K562 (cell line): Measurements from ENCODE around the gene COMTD1. TPM values are rescaled to one million over a fixed set of nuclear protein-coding genes. Genes with fewer than 3 reads are reported as not detected.

Experiments
- ARID3A ChIP-seq: IDR thresholded peaks from 2 replicates; pipeline ENCODE4 v1.6.1; 2012; ENCODE audit warnings: low read depth, low read length, improper control_type of control experiment, borderline replicate concordance
- ATF2 ChIP-seq: sonication (generic); formaldehyde crosslinking; IDR thresholded peaks from 2 replicates; pipeline ENCODE4 v1.8.1; 2022; ENCODE audit warnings: missing genetic modification reagents
- CSDE1 ChIP-seq, 2 experiments: fragments of 450-650 bp; IDR thresholded peaks; 2 replicates each; pipeline ENCODE4 v1.6.1; 2016; ENCODE audit warnings: mild to moderate bottlenecking in 1 of 2
- CXXC5 ChIP-seq: fragments of 250-450 bp; sonication (Bioruptor Pico); IDR thresholded peaks from 2 replicates; pipeline ENCODE4 v1.8.0; 2022; ENCODE audit warnings: inconsistent platforms, mild to moderate bottlenecking, moderate library complexity
- DDX20 ChIP-seq: fragments of 450-650 bp; IDR thresholded peaks from 2 replicates; pipeline ENCODE4 v1.6.1; 2016; ENCODE audit warnings: missing genetic modification characterization, low read depth, mild to moderate bottlenecking, missing compliant biosample characterization, moderate library complexity
- GABPB2 ChIP-seq: fragments of 250-450 bp; sonication (Bioruptor Pico); conservative IDR thresholded peaks from 2 replicates; pipeline ENCODE4 v1.5.1; 2021; ENCODE audit warnings: mild to moderate bottlenecking
- GATA2 ChIP-seq: sonication (generic); formaldehyde crosslinking; IDR thresholded peaks from 2 replicates; pipeline ENCODE4 v1.4.0; 2020; ENCODE audit warnings: mild to moderate bottlenecking, missing genetic modification reagents
- NEUROD1 ChIP-seq: fragments of 150-350 bp; IDR thresholded peaks from 2 replicates; pipeline ENCODE4 v1.6.1; 2014; ENCODE audit warnings: borderline replicate concordance, low read length, low read depth; ENCODE audit not compliant: partially characterized antibody
- NR2C2 ChIP-seq, 2 experiments: fragments of 200-800 bp in 1 of 2; sonication (Bioruptor generic) in 1 of 2; sonication (generic) in 1 of 2; formaldehyde crosslinking in 1 of 2; IDR thresholded peaks; 2 replicates each; pipeline versions ENCODE4 v1.6.1 to v1.8.0; 2016 to 2022; ENCODE audit warnings: mild to moderate bottlenecking in 1 of 2, missing compliant biosample characterization in 1 of 2, missing genetic modification characterization in 1 of 2, missing genetic modification reagents in 1 of 2
- NUFIP1 ChIP-seq: fragments of 450-650 bp; IDR thresholded peaks from 2 replicates; pipeline ENCODE4 v1.6.1; 2018; ENCODE audit not compliant: partially characterized antibody
- POU5F1 ChIP-seq: fragments of 150-350 bp; IDR thresholded peaks from 2 replicates; pipeline ENCODE4 v1.6.1; 2014; ENCODE audit warnings: borderline replicate concordance, low read length, low read depth, mild to moderate bottlenecking; ENCODE audit not compliant: partially characterized antibody
- RNF2 ChIP-seq: sonication (generic); IDR thresholded peaks from 2 replicates; pipeline ENCODE4 v1.6.1; 2016
- SMARCA4 ChIP-seq: fragments of 450-650 bp; IDR thresholded peaks from 2 replicates; pipeline ENCODE4 v1.6.1; 2016
- SRSF3 ChIP-seq: fragments of 200-400 bp; formaldehyde crosslinking; IDR thresholded peaks from 2 replicates; pipeline ENCODE4 v1.6.1; 2016; ENCODE audit warnings: mild to moderate bottlenecking, low read length, moderate library complexity; ENCODE audit not compliant: insufficient read depth
- SRSF7 ChIP-seq: fragments of 200-400 bp; formaldehyde crosslinking; optimal IDR thresholded peaks from 2 replicates; pipeline ENCODE3; 2017; ENCODE audit warnings: mild to moderate bottlenecking, low read depth, low read length
- STAT5A ChIP-seq: IDR thresholded peaks from 2 replicates; pipeline ENCODE4 v1.6.1; 2012; ENCODE audit warnings: low read length, inconsistent platforms, borderline replicate concordance
- TAL1 ChIP-seq: fragments of 450-650 bp; IDR thresholded peaks from 2 replicates; pipeline ENCODE4 v1.6.1; 2016; ENCODE audit warnings: mild to moderate bottlenecking
- ZBTB2 ChIP-seq: fragments of 450-650 bp; IDR thresholded peaks from 2 replicates; pipeline ENCODE4 v1.6.1; 2016; ENCODE audit warnings: antibody characterized with exemption
- ZNF609 ChIP-seq: sonication (generic); formaldehyde crosslinking; IDR thresholded peaks from 2 replicates; pipeline ENCODE4 v1.8.1; 2023; ENCODE audit warnings: missing genetic modification reagents, mild to moderate bottlenecking, borderline replicate concordance
- ZNF707 ChIP-seq: fragments of 250-450 bp; sonication (Bioruptor Pico); conservative IDR thresholded peaks from 2 replicates; pipeline ENCODE4 v1.8.0; 2022; ENCODE audit warnings: inconsistent platforms, mild to moderate bottlenecking, moderate library complexity
- ZSCAN29 ChIP-seq: fragments of 450-650 bp; IDR thresholded peaks from 2 replicates; pipeline ENCODE4 v1.6.1; 2017
- polyA plus RNA-seq, 8 experiments: library from polyadenylated mRNA; depleted of rRNA in 4 of 8; stranded (reverse) in 5 of 8; unstranded in 3 of 8; fragments of >200 nt; fragmentation: Nextera tagmentation in 2 of 8; fragmentation: Illumina TruSeq in 1 of 8; extraction: Ambion mirVana in 2 of 8; extraction: Trizol in 1 of 8; gene quantifications; 2 replicates each; pipeline versions ENCODE4 v1.2.1 to v1.2.3, GENCODE V29; 2011 to 2014; ENCODE audit warnings: inconsistent platforms in 1 of 8, missing spikeins in 1 of 8
- total RNA-seq, 7 experiments: library from RNA; depleted of rRNA in 6 of 7; stranded (reverse); fragments of >200 nt in 6 of 7; fragmentation: Illumina TruSeq in 2 of 7; extraction: Trizol in 2 of 7; gene quantifications; 2 replicates each; pipeline versions ENCODE4 v1.2.1 to v1.2.3, GENCODE V29; 2011 to 2021; ENCODE audit warnings: low replicate concordance in 1 of 7

Gene COMTD1
- total and polyA plus RNA-seq, 9 of the 15 experiments (the other 6 are each of a cell fraction or from before 2014, with no cell fraction given): 0.41 to 112 (median 13.7) TPM

- TF ChIP-seq ZNF609 (CRISPR knock-in tag) (no peak), ZNF707 (no peak), TAL1 (no peak), GATA2 (no peak), CSDE1 (IDR thresholded peaks at IDR 0.05) (no peak), ATF2 (CRISPR knock-in tag) (no peak), ARID3A (no peak), GABPB2 (CRISPR knock-in tag) (no peak), ZSCAN29 (no peak), SMARCA4 (peak; percentile 69; the same call in 1 of the 2 replicates), STAT5A (no peak), POU5F1 (no peak), NR2C2 (CRISPR knock-in tag; IDR thresholded peaks at IDR 0.05) (no peak), NR2C2 (tag; IDR thresholded peaks at IDR 0.05) (no peak), NEUROD1 (no peak), DDX20 (tag) (no peak), SRSF7 (no peak), ZBTB2 (peak; percentile 86), SRSF3 (no peak), RNF2 (no peak), NUFIP1 (no peak), CXXC5 (CRISPR knock-in tag) (peak; percentile 21; the same call in 1 of the 2 replicates)
These were observed 25.9 kb downstream of the COMTD1 start (continued) for GRCh38 chr10:75209921-75210281.
